Measurements from ENCODE around the gene NTSR2. TPM values are rescaled to one million over a fixed set of nuclear protein-coding genes. Genes with fewer than 3 reads are reported as not detected.

Gene NTSR2
- total and polyA plus RNA-seq, 4 donors, result not detected

DNA sequence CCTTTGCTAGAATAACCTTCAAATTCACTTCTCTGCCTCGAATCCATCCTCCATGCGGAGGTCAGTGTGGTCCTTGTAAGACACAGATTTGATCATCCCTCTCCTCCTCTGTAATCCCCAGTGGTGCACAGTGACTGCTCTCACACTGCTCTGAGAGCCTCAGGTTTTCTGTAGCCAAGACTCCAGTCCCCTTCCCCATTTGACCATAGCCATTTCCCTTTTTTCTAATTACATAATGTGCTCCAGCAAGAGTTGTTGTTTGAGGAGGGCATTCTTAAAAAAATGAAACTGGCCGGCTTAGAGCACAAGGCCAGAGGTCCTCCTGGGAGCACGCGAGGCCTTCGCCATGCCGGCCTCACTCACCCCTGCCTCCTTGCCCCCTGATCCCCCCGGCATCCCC is 41.8 kb upstream of the NTSR2 start:
- 83% methylated on average over 8 of the region's 8 CpGs for WGBS
- DNase-seq (ENCODE audit: low spot score), result no peak
- Histone ChIP-seq H3K27ac (ENCODE audit: low read depth in 1 of 2, low read length in 2 of 2) (no peak overlapping the region), H3K9me3 (ENCODE audit: control insufficient read depth in 4 of 4, low read length in 3 of 4) (no peaks in the 10 kb centered on the region), H3K9ac (ENCODE audit: low read depth in 1 of 2, low read length in 2 of 2) (no peak overlapping the region), H3K4me1 (ENCODE audit: control insufficient read depth in 4 of 4, insufficient read depth in 4 of 4, low read length in 3 of 4) (peaks cover 0 to 15% (median 8%) of the 10 kb centered on the region in 4 donors), H3K4me3 (ENCODE audit: low read depth in 1 of 3, low read length in 3 of 3) (no peak overlapping the region), H3K27me3 (ENCODE audit: control insufficient read depth in 4 of 4, insufficient read depth in 4 of 4, low read length in 3 of 4) (no peaks in the 10 kb centered on the region), H3K36me3 (ENCODE audit: control insufficient read depth in 4 of 4, insufficient read depth in 3 of 4, low read depth in 1 of 4, low read length in 3 of 4) (no peaks in the 10 kb centered on the region)
- no peak for TF ChIP-seq TAF1 (conservative IDR thresholded peaks at IDR 0.05)
- no peak for TF ChIP-seq HNF4A (conservative IDR thresholded peaks at IDR 0.05)
- TF ChIP-seq RAD21 (IDR thresholded peaks at IDR 0.05), result no peak
- TF ChIP-seq, protein P1, sequence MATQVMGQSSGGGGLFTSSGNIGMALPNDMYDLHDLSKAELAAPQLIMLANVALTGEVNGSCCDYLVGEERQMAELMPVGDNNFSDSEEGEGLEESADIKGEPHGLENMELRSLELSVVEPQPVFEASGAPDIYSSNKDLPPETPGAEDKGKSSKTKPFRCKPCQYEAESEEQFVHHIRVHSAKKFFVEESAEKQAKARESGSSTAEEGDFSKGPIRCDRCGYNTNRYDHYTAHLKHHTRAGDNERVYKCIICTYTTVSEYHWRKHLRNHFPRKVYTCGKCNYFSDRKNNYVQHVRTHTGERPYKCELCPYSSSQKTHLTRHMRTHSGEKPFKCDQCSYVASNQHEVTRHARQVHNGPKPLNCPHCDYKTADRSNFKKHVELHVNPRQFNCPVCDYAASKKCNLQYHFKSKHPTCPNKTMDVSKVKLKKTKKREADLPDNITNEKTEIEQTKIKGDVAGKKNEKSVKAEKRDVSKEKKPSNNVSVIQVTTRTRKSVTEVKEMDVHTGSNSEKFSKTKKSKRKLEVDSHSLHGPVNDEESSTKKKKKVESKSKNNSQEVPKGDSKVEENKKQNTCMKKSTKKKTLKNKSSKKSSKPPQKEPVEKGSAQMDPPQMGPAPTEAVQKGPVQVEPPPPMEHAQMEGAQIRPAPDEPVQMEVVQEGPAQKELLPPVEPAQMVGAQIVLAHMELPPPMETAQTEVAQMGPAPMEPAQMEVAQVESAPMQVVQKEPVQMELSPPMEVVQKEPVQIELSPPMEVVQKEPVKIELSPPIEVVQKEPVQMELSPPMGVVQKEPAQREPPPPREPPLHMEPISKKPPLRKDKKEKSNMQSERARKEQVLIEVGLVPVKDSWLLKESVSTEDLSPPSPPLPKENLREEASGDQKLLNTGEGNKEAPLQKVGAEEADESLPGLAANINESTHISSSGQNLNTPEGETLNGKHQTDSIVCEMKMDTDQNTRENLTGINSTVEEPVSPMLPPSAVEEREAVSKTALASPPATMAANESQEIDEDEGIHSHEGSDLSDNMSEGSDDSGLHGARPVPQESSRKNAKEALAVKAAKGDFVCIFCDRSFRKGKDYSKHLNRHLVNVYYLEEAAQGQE (IDR thresholded peaks at IDR 0.05), result no peak
- no peak for TF ChIP-seq HNF4G (IDR thresholded peaks at IDR 0.05)
- TF ChIP-seq FOXA2 (IDR thresholded peaks at IDR 0.05), result no peak
- TF ChIP-seq, protein P2, sequence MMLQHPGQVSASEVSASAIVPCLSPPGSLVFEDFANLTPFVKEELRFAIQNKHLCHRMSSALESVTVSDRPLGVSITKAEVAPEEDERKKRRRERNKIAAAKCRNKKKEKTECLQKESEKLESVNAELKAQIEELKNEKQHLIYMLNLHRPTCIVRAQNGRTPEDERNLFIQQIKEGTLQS (IDR thresholded peaks at IDR 0.05), result no peak
- TF ChIP-seq, protein P3, sequence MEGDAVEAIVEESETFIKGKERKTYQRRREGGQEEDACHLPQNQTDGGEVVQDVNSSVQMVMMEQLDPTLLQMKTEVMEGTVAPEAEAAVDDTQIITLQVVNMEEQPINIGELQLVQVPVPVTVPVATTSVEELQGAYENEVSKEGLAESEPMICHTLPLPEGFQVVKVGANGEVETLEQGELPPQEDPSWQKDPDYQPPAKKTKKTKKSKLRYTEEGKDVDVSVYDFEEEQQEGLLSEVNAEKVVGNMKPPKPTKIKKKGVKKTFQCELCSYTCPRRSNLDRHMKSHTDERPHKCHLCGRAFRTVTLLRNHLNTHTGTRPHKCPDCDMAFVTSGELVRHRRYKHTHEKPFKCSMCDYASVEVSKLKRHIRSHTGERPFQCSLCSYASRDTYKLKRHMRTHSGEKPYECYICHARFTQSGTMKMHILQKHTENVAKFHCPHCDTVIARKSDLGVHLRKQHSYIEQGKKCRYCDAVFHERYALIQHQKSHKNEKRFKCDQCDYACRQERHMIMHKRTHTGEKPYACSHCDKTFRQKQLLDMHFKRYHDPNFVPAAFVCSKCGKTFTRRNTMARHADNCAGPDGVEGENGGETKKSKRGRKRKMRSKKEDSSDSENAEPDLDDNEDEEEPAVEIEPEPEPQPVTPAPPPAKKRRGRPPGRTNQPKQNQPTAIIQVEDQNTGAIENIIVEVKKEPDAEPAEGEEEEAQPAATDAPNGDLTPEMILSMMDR (IDR thresholded peaks at IDR 0.05; ENCODE audit: low read depth, low read length, missing input control), result no peak
- TF ChIP-seq, protein P4, sequence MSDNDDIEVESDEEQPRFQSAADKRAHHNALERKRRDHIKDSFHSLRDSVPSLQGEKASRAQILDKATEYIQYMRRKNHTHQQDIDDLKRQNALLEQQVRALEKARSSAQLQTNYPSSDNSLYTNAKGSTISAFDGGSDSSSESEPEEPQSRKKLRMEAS (IDR thresholded peaks at IDR 0.05), result no peak
- no peak for TF ChIP-seq JUND (IDR thresholded peaks at IDR 0.05)
- TF ChIP-seq NR2F2 (IDR thresholded peaks at IDR 0.05), result no peak
- no peak for TF ChIP-seq SP1 (IDR thresholded peaks at IDR 0.05)
- no peak for TF ChIP-seq RXRA (IDR thresholded peaks at IDR 0.05)
- TF ChIP-seq, protein P5, sequence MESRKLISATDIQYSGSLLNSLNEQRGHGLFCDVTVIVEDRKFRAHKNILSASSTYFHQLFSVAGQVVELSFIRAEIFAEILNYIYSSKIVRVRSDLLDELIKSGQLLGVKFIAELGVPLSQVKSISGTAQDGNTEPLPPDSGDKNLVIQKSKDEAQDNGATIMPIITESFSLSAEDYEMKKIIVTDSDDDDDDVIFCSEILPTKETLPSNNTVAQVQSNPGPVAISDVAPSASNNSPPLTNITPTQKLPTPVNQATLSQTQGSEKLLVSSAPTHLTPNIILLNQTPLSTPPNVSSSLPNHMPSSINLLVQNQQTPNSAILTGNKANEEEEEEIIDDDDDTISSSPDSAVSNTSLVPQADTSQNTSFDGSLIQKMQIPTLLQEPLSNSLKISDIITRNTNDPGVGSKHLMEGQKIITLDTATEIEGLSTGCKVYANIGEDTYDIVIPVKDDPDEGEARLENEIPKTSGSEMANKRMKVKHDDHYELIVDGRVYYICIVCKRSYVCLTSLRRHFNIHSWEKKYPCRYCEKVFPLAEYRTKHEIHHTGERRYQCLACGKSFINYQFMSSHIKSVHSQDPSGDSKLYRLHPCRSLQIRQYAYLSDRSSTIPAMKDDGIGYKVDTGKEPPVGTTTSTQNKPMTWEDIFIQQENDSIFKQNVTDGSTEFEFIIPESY (IDR thresholded peaks at IDR 0.05), result no peak
- no peak for TF ChIP-seq GABPA (IDR thresholded peaks at IDR 0.05 in 1 of 2, conservative IDR thresholded peaks at IDR 0.05 in 1 of 2)
- no peak for TF ChIP-seq YY1 (IDR thresholded peaks at IDR 0.05)
- TF ChIP-seq EGR1 (IDR thresholded peaks at IDR 0.05; ENCODE audit: low read depth in 2 of 2), result no peak

DNA sequence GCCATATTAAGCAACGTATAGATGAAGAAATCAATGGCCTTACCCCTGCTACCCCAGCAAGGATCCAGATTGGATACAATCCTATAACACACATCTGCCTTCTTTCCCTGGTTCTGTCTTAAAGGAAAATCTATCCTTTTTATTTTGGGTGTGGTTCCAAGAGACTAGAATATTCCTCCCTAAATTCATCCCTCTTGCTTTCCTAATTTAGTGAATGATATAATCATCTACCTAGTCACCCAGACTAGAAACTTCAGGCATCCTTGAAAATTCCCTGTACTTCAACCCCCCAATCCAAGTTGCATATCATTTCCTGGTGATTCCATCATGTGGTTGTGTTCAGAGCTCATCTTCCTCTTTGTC is 41.3 kb upstream of the NTSR2 start:
- Histone ChIP-seq H3K27me3 (ENCODE audit: control insufficient read depth in 4 of 4, insufficient read depth in 4 of 4, low read length in 3 of 4) (no peaks in the 10 kb centered on the region), H3K27ac (ENCODE audit: low read depth in 1 of 2, low read length in 2 of 2) (no peak overlapping the region), H3K4me1 (ENCODE audit: control insufficient read depth in 4 of 4, insufficient read depth in 4 of 4, low read length in 3 of 4) (peaks cover 0 to 14% (median 7%) of the 10 kb centered on the region in 4 donors), H3K9me3 (ENCODE audit: control insufficient read depth in 4 of 4, low read length in 3 of 4) (no peaks in the 10 kb centered on the region), H3K9ac (ENCODE audit: low read depth in 1 of 2, low read length in 2 of 2) (no peak overlapping the region), H3K36me3 (ENCODE audit: control insufficient read depth in 4 of 4, insufficient read depth in 3 of 4, low read depth in 1 of 4, low read length in 3 of 4) (no peaks in the 10 kb centered on the region), H3K4me3 (ENCODE audit: low read depth in 1 of 3, low read length in 3 of 3) (no peak overlapping the region)
- no peak for DNase-seq (ENCODE audit: low spot score)
- 86% methylated on average over 1 of the region's 1 CpG for WGBS
- no peak for TF ChIP-seq FOXA2 (IDR thresholded peaks at IDR 0.05)
- TF ChIP-seq, protein P5 (IDR thresholded peaks at IDR 0.05), result no peak
- TF ChIP-seq SP1 (IDR thresholded peaks at IDR 0.05), result no peak
- no peak for TF ChIP-seq RXRA (IDR thresholded peaks at IDR 0.05)
- no peak for TF ChIP-seq JUND (IDR thresholded peaks at IDR 0.05)
- TF ChIP-seq GABPA (IDR thresholded peaks at IDR 0.05 in 1 of 2, conservative IDR thresholded peaks at IDR 0.05 in 1 of 2), result no peak
- TF ChIP-seq HNF4G (IDR thresholded peaks at IDR 0.05), result no peak
- TF ChIP-seq, protein P3 (IDR thresholded peaks at IDR 0.05; ENCODE audit: low read depth, low read length, missing input control), result no peak
- TF ChIP-seq HNF4A (conservative IDR thresholded peaks at IDR 0.05), result no peak
- no peak for TF ChIP-seq YY1 (IDR thresholded peaks at IDR 0.05)
- TF ChIP-seq, protein P2 (IDR thresholded peaks at IDR 0.05), result no peak
